ENCODE results near the gene VLDLR. TPM values are rescaled to one million over a fixed set of nuclear protein-coding genes. Genes with fewer than 3 reads are reported as not detected.
A peak's percentile ranks its signal among the peaks of the same experiment; 100 is the strongest.

Gene VLDLR
- total RNA-seq, 1 donor from 2014 or later = 23.1 TPM

DNA sequence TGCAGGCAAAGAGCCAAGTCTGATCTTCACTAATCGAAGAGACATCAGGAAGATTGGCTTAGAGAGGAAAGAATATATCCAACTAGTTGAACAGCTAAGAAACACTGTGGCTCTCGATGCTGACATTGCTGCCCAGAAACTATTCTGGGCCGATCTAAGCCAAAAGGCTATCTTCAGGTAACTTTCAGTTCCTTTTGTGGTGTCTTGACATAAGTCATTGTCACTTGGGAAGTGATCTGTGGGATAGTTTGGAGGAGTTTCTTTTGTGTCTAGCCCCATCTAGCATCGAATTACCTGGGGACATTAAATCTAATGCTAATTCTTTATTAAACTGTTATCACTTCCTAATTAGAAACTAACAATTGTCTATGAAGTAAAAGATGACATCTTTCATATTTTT is 24.0 kb downstream of the VLDLR start:
- TF ChIP-seq, protein P1, sequence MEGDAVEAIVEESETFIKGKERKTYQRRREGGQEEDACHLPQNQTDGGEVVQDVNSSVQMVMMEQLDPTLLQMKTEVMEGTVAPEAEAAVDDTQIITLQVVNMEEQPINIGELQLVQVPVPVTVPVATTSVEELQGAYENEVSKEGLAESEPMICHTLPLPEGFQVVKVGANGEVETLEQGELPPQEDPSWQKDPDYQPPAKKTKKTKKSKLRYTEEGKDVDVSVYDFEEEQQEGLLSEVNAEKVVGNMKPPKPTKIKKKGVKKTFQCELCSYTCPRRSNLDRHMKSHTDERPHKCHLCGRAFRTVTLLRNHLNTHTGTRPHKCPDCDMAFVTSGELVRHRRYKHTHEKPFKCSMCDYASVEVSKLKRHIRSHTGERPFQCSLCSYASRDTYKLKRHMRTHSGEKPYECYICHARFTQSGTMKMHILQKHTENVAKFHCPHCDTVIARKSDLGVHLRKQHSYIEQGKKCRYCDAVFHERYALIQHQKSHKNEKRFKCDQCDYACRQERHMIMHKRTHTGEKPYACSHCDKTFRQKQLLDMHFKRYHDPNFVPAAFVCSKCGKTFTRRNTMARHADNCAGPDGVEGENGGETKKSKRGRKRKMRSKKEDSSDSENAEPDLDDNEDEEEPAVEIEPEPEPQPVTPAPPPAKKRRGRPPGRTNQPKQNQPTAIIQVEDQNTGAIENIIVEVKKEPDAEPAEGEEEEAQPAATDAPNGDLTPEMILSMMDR (IDR thresholded peaks at IDR 0.05) = no peak
- no peaks in the 10 kb centered on the region for H3K4me1 ChIP-seq
- H3K4me3 ChIP-seq = no peak overlapping the region
- H3K27ac ChIP-seq = no peak overlapping the region
- H3K9me3 ChIP-seq = no peaks in the 10 kb centered on the region
- DNase-seq (no peak), ATAC-seq (no peak)
- no peaks in the 10 kb centered on the region for H3K27me3 ChIP-seq
- intact Hi-C loops (cut with DNase I) = no loop called here
- peaks cover 66% of the 10 kb centered on the region for H3K36me3 ChIP-seq

DNA sequence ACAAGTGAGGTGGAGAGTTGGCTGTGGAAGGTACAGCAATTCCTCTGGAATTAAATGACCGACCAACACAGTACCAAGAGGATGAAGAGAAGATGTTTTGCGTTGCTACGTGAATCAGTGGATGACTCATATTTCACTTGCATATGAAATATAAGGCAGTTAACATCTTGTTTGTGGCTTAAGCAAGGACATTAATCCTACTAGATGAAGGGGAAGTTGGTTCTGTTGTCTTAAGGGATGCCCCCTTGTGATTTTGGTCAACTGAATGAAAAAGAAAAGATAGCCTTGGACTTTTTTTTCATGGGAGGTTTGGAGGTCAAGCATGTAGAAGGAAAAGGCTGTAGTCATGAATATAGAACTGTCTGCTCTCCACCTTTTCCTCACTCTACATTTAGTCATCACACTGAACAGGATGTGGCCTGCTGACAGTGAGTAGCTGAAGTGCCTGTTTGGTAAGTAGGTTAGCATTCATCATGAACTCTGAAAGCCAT is 33.9 kb downstream of the VLDLR start:
- Histone ChIP-seq H3K27me3 (no peaks in the 10 kb centered on the region), H3K4me3 (no peak overlapping the region), H3K36me3 (peaks cover 34% of the 10 kb centered on the region), H3K9me3 (no peaks in the 10 kb centered on the region), H3K27ac (peak overlapping the region; percentile 48), H3K4me1 (no peaks in the 10 kb centered on the region)
- TF ChIP-seq, protein P1 (IDR thresholded peaks at IDR 0.05) = no peak
- DNase-seq (no peak), ATAC-seq (peak; percentile 32)
- intact Hi-C loops (cut with DNase I) = no loop called here

DNA sequence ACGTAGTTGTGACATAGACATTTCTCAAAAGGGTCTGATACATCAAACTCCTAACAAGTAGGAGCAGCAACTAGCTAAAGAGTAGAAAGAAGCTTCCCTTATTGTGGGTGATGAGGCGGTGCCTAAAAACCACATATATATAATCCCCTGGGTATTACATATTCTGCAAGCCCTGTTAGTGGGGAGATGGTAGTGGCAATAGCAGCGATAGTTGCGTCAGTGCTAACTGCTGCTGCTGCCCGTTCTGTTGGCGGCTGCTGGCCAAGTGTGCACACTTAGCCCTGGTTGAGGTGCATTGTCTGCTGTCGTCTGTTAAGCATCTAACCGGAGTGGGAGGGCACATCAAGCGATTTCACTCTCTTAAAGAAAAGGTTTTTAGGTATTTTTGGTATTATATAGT is 35.8 kb downstream of the VLDLR start:
- intact Hi-C loops (cut with DNase I) = no loop called here
- Histone ChIP-seq H3K4me1 (no peaks in the 10 kb centered on the region), H3K27me3 (no peaks in the 10 kb centered on the region), H3K9me3 (no peaks in the 10 kb centered on the region), H3K4me3 (no peak overlapping the region), H3K36me3 (peaks cover 15% of the 10 kb centered on the region), H3K27ac (no peak overlapping the region)
- TF ChIP-seq, protein P1 (IDR thresholded peaks at IDR 0.05) = no peak
- DNase-seq (no peak), ATAC-seq (peak; percentile 33)

DNA sequence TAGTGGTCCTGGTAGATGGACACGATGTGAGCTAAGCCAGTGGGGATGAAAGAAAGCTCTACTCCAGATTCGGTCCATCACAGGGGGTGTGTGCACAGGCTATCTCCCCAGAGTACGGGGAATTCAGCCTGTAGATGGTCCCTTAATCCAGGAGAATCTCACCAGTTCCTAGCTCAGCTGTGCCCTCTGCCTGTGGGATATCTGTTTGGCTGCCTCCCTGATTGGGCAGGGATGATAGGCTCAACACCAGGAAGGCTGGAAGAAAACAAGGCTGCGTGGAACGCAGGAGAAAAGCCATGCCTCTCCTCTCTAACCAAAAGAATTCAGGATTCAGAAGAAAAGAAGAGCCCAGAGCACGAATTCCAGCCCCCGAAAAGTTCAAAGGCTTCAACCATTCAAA is 40.9 kb downstream of the VLDLR start:
- TF ChIP-seq, protein P1 (IDR thresholded peaks at IDR 0.05) = no peak
- peak; percentile 31 for ATAC-seq
- Histone ChIP-seq H3K36me3 (no peaks in the 10 kb centered on the region), H3K27me3 (no peaks in the 10 kb centered on the region), H3K4me1 (no peaks in the 10 kb centered on the region), H3K9me3 (no peaks in the 10 kb centered on the region), H3K27ac (no peak overlapping the region), H3K4me3 (no peak overlapping the region)
- intact Hi-C loops (cut with DNase I) = no loop called here
- no peak for DNase-seq

DNA sequence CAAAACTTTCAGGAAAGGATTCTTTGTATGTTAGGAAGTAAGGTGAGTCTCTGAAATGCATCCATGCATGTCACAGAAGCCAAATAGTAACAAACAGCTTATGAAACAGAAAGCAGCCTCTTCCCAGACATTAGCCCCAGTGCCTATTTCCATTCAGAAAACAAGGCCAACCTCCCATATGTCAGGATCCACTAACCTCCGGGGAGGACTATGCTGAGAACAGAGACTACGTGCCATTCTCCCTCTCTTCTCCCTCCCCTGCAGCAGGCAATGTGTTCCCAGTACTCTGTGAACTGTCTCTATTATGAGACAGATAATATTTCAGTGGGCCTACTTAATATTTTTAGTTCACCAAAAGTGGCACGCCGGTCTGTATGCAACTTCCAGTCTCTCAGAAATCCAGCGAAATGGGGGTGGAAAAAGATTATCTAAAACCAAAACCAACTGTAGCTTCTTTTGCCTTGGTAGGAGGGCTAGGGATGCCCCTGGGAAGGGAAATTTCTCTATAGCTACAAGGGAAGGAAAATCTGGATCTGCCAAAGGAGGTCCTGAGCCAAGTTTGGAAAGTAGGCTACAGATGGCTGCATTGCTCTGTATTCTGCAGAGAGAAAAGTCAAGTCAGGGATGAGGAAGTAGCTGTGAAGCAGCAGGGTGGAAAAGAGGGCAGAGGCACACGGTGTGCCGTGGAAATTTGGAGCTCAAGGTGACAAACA is 42.0 kb downstream of the VLDLR start:
- no peak for ATAC-seq
- Histone ChIP-seq H3K4me1 (no peaks in the 10 kb centered on the region), H3K36me3 (no peaks in the 10 kb centered on the region), H3K27me3 (no peaks in the 10 kb centered on the region), H3K4me3 (no peak overlapping the region), H3K9me3 (no peaks in the 10 kb centered on the region), H3K27ac (no peak overlapping the region)
- TF ChIP-seq, protein P1 (IDR thresholded peaks at IDR 0.05) = no peak
- no peak for DNase-seq
- intact Hi-C loops (cut with DNase I) = no loop called here

Data from upper lobe of right lung (tissue), 1 donor.